Activated T-helper 1 cell treated with anti-CD3 and anti-CD28 coated beads, Interleukin-12 subunit alpha, Interleukin-12 subunit beta, Interleukin-2, Interleukin-4 antibody, amounts not matched to agents 30 ng/mL and 10 ng/mL and 1 ng/mL, durations not matched to agents 14 hours and 24 hours and 36 hours (primary cell): ENCODE measurements around the gene CLEC6A. TPM values are rescaled to one million over a fixed set of nuclear protein-coding genes. Genes with fewer than 3 reads are reported as not detected.
"Not testable (repeated sequence)": the region's sequence is repeated elsewhere in the genome, so short reads cannot be mapped to it uniquely, and the experiment has no call there.

Experiments
- DNase-seq: peaks from one replicate; pipeline ENCODE4 v3.0.0; 2021; ENCODE audit warnings: low spot score
- H3K27ac Mint-ChIP-seq: one replicate; pipeline ENCODE4 v1.8.0; 2021; ENCODE audit warnings: mild to moderate bottlenecking, mixed read lengths
- H3K27me3 Mint-ChIP-seq: one replicate; pipeline ENCODE4 v1.8.0; 2022; ENCODE audit warnings: mild to moderate bottlenecking, moderate library complexity, mixed read lengths; ENCODE audit not compliant: insufficient read depth
- H3K36me3 Mint-ChIP-seq: one replicate; pipeline ENCODE4 v1.8.0; 2021; ENCODE audit warnings: low read depth, mixed read lengths
- H3K4me1 Mint-ChIP-seq: one replicate; pipeline ENCODE4 v1.8.0; 2021; ENCODE audit warnings: low read depth, mixed read lengths
- H3K4me3 Mint-ChIP-seq: one replicate; pipeline ENCODE4 v1.8.0; 2021; ENCODE audit warnings: mild to moderate bottlenecking, moderate library complexity, mixed read lengths
- H3K9me3 Mint-ChIP-seq: one replicate; pipeline ENCODE4 v1.8.0; 2021; ENCODE audit warnings: mixed read lengths
- intact Hi-C: fragments of 100-400 bp; cut with micrococcal nuclease; formaldehyde crosslinking; loops from one replicate; pipeline ENCODE4 v1.15.1; 2024
- total RNA-seq: library from RNA; stranded (reverse); gene quantifications from 2 replicates; pipeline ENCODE4 v1.2.3, GENCODE V29; 2022

The CLEC6A gene
- total RNA-seq: not detected in 2 replicates

GRCh38 chr12:8455727-8456360, at the start of gene CLEC6A:
CLEC6A (plus strand) TSS chr12:8455962; CDS start chr12:8456112, 150 bp downstream.
- H3K4me1 Mint-ChIP-seq: no peaks in the 10 kb centered on the region
- DNase-seq: no peak
- no peak within 1 kb of the TSS for H3K27ac Mint-ChIP-seq
- no peaks in the 10 kb centered on the region for H3K36me3 Mint-ChIP-seq
- intact Hi-C loops: no loop called here
- H3K9me3 Mint-ChIP-seq: no peaks in the 10 kb centered on the region
- H3K4me3 Mint-ChIP-seq: no peak within 1 kb of the TSS
- H3K27me3 Mint-ChIP-seq: peaks cover 31% of the 10 kb centered on the region

DNA sequence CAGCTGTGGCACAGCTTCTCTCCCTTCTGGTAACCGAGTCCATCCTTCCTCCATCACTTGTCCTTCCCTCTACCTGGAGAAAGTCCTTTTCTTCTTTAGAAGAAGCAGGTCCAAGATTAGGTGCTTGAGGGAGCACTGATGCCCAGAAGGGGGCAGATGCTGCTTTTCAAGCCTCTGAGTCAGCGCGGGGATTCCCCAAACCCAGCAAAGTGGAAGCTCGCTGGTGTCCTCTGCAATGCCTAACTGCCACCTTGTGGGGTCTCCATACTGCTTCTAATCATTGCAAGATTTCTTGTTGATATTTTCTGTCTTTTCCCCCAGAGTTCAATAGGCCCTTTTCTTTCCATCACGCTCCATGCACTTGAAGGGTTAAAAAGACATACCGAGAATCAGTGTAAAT, 36.2 kb upstream of the CLEC6A start:
- H3K27me3 Mint-ChIP-seq, intact Hi-C loops: not testable (repeated sequence)

GRCh38 chr12:8420506-8420905, 35.3 kb upstream of the CLEC6A start:
- Mint-ChIP-seq H3K9me3 (no peaks in the 10 kb centered on the region), H3K4me3 (no peak overlapping the region), H3K4me1 (no peaks in the 10 kb centered on the region), H3K36me3 (no peaks in the 10 kb centered on the region), H3K27me3 (no peaks in the 10 kb centered on the region), H3K27ac (no peak overlapping the region)
- intact Hi-C loops: no loop called here
- DNase-seq: no peak

More for the DNA sequence above, 36.2 kb upstream of the CLEC6A start:
- H3K36me3 Mint-ChIP-seq, DNase-seq, H3K9me3 Mint-ChIP-seq, H3K4me3 Mint-ChIP-seq, H3K4me1 Mint-ChIP-seq, H3K27ac Mint-ChIP-seq: not testable (repeated sequence)

- H3K36me3 Mint-ChIP-seq, intact Hi-C loops, H3K4me3 Mint-ChIP-seq, DNase-seq, H3K9me3 Mint-ChIP-seq, H3K4me1 Mint-ChIP-seq, H3K27me3 Mint-ChIP-seq, H3K27ac Mint-ChIP-seq: not testable (repeated sequence)
Observed at GRCh38 chr12:8444536-8445278, 11.1 kb upstream of the CLEC6A start.

DNA sequence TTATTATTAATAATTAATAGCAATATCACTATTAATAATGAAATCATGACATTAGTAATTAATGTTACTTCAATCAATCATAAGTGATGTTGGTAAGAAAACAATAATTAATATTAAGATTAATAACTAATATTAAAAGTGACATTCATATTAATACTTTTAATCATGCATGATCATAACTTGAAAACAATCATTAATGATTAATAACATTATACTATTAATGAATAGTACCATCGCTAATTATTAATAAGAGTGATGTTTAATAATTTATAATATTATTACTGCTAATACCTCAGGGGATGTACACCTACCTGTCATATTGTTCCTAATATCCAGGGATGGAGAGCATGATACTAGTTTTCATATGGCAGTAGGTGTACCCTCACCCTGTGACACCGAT, 10.0 kb upstream of the CLEC6A start:
- Mint-ChIP-seq H3K4me3 (no peak overlapping the region), H3K36me3 (no peaks in the 10 kb centered on the region), H3K27me3 (peaks cover 2% of the 10 kb centered on the region), H3K27ac (no peak overlapping the region), H3K4me1 (no peaks in the 10 kb centered on the region), H3K9me3 (no peaks in the 10 kb centered on the region)
- no peak for DNase-seq
- intact Hi-C loops: no loop called here

DNA sequence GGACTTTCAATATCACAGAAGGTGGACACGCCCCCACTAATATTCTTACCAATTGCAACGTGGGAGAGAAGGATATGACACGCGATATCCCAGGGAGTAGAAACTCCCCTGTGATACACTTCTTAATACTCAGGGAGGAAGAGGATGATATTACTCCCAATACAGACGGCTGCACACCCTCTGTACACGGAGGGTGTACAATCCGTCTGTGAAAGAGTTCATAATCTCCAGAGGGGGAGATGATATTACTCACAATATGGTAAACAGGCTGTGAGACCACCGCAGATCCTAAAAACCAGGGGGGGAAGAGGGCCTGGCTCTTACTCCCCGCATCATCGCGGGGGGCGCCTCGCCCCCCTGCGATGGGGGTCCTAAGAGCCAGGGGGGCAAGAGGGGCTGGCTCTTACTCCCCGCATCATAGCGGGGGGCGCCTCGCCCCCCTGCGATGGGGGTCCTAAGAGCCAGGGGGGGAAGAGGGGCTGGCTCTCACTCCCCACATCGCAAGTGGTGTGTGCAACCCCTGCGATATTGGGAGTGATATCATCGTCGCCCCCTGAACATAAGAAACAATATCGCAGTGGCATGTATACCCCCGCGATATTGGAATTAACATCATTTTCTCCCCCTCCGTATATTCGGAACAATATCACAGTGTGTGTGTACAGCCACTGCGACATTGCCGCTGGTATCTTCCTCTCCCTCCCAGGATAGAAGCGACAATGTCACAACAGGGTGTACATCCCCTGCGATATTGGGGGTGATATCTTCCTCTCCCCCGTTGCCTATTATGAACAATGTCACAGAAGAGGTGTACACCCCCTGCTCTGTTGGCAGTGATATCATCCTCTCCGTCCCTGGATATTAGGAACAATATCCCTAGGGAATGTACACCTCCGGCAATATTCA, 8.9 kb upstream of the CLEC6A start:
- peaks cover 2% of the 10 kb centered on the region for H3K27me3 Mint-ChIP-seq
- H3K4me1 Mint-ChIP-seq: no peaks in the 10 kb centered on the region
- no peaks in the 10 kb centered on the region for H3K36me3 Mint-ChIP-seq
- no peak overlapping the region for H3K27ac Mint-ChIP-seq
- no peak overlapping the region for H3K4me3 Mint-ChIP-seq
- DNase-seq: no peak
- H3K9me3 Mint-ChIP-seq: no peaks in the 10 kb centered on the region
- intact Hi-C loops: no loop called here

- H3K27me3 Mint-ChIP-seq: peaks cover 13% of the 10 kb centered on the region
- H3K9me3 Mint-ChIP-seq: no peaks in the 10 kb centered on the region
- H3K4me1 Mint-ChIP-seq: no peaks in the 10 kb centered on the region
- DNase-seq: no peak
- H3K27ac Mint-ChIP-seq: no peak overlapping the region
- H3K4me3 Mint-ChIP-seq: no peak overlapping the region
- H3K36me3 Mint-ChIP-seq: no peaks in the 10 kb centered on the region
- intact Hi-C loops: loop anchor here (1.0 kb wide), 1 partner anchor 44 kb away; no protein-coding TSS in a partner anchor
Observed at GRCh38 chr12:8449355-8449859, 6.4 kb upstream of the CLEC6A start.

DNA sequence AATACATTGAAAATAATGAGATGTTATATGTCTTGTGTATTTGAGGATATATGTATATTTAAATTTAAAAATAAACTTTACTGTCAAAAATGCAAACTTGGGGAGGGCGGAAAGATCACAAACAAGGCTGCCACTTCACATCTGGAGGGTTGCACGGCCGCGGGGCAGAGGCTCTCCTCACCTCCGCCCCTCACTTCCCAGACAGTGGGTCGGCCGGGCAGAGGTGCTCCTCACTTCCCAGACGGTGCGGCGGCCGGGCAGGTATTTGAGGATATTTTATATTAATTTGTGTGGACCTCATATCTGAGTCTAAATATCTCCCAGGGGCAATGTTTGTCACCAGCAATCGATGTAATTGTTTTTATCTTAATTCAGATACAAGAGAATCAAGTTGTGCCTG, 3.7 kb upstream of the CLEC6A start:
- no peak overlapping the region for H3K4me3 Mint-ChIP-seq
- H3K4me1 Mint-ChIP-seq: no peaks in the 10 kb centered on the region
- no peak overlapping the region for H3K27ac Mint-ChIP-seq
- H3K36me3 Mint-ChIP-seq: no peaks in the 10 kb centered on the region
- peaks cover 28% of the 10 kb centered on the region for H3K27me3 Mint-ChIP-seq
- intact Hi-C loops: no loop called here
- H3K9me3 Mint-ChIP-seq: no peaks in the 10 kb centered on the region
- DNase-seq: no peak

- H3K27ac Mint-ChIP-seq: no peak overlapping the region
- intact Hi-C loops: no loop called here
- H3K4me1 Mint-ChIP-seq: no peaks in the 10 kb centered on the region
- peaks cover 31% of the 10 kb centered on the region for H3K27me3 Mint-ChIP-seq
- no peak overlapping the region for H3K4me3 Mint-ChIP-seq
- no peak for DNase-seq
- no peaks in the 10 kb centered on the region for H3K36me3 Mint-ChIP-seq
- no peaks in the 10 kb centered on the region for H3K9me3 Mint-ChIP-seq
Observed at GRCh38 chr12:8453021-8453513, 2.7 kb upstream of the CLEC6A start.

- peaks cover 33% of the 10 kb centered on the region for H3K27me3 Mint-ChIP-seq
- no peak for DNase-seq
- intact Hi-C loops: no loop called here
- no peaks in the 10 kb centered on the region for H3K9me3 Mint-ChIP-seq
- no peak overlapping the region for H3K27ac Mint-ChIP-seq
- H3K4me3 Mint-ChIP-seq: no peak overlapping the region
- no peaks in the 10 kb centered on the region for H3K36me3 Mint-ChIP-seq
- no peaks in the 10 kb centered on the region for H3K4me1 Mint-ChIP-seq
Observed at GRCh38 chr12:8453796-8454195, 2.0 kb upstream of the CLEC6A start.

DNA sequence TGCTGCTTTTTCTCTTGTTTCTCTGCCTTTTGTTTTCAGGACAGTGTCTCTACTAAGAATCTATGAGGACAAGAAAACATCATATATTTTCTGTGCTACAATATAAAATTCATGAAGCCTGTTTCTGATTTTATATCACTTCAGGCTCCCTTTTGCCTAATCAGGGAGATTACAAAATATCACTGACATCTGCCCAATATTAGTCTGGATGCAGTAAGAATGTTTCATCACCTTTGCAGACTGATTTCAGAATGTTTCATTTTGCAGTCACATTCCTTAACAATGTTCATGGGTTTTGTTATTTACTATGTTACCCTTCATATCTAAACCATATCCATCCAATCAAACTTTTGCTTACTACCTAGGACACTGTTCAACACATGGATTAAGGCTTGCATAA, 491 bp upstream of the CLEC6A start:
- H3K4me1 Mint-ChIP-seq: no peaks in the 10 kb centered on the region
- no peak overlapping the region for H3K27ac Mint-ChIP-seq
- H3K36me3 Mint-ChIP-seq: no peaks in the 10 kb centered on the region
- no peak for DNase-seq
- H3K4me3 Mint-ChIP-seq: no peak overlapping the region
- no peaks in the 10 kb centered on the region for H3K9me3 Mint-ChIP-seq
- H3K27me3 Mint-ChIP-seq: peaks cover 33% of the 10 kb centered on the region
- intact Hi-C loops: no loop called here

- no peak overlapping the region for H3K27ac Mint-ChIP-seq
- no peak overlapping the region for H3K4me3 Mint-ChIP-seq
- H3K27me3 Mint-ChIP-seq: peaks cover 16% of the 10 kb centered on the region
- H3K36me3 Mint-ChIP-seq: no peaks in the 10 kb centered on the region
- H3K9me3 Mint-ChIP-seq: no peaks in the 10 kb centered on the region
- intact Hi-C loops: no loop called here
- no peaks in the 10 kb centered on the region for H3K4me1 Mint-ChIP-seq
- no peak for DNase-seq
Observed at GRCh38 chr12:8461426-8461825, 5.7 kb downstream of the CLEC6A start.
